Esophagus squamous epithelium (tissue), 5 donors: Measurements from ENCODE around the gene TWIST2. TPM values are rescaled to one million over a fixed set of nuclear protein-coding genes. Genes with fewer than 3 reads are reported as not detected.

Experiments used
- DNase-seq: peaks from one replicate; lab custom pipeline; 2025; lab: John Stamatoyannopoulos, UW
- H3K27ac ChIP-seq, 4 donors: fragments of 200-600 bp; sonication (generic); one replicate each; pipeline ENCODE4 v1.5.1; 2016 to 2019; ENCODE audit warnings: mild to moderate bottlenecking in 1 of 4
- H3K27me3 ChIP-seq, 4 donors: fragments of 200-600 bp; sonication (generic); 1 replicate in 3 of 4; 2 replicates in 1 of 4; pipeline versions ENCODE4 v1.5.1 to v1.6.0; 2017 to 2021; ENCODE audit warnings: antibody characterized with exemption in 1 of 4
- H3K36me3 ChIP-seq, 3 donors: fragments of 200-600 bp; sonication (generic); one replicate each; pipeline ENCODE4 v1.5.1; 2016 to 2019
- H3K4me1 ChIP-seq, 3 donors: fragments of 200-600 bp; sonication (generic); one replicate each; pipeline ENCODE4 v1.5.1; 2017 to 2019
- H3K4me3 ChIP-seq, 4 donors: fragments of 200-600 bp; sonication (generic); 1 replicate in 3 of 4; 2 replicates in 1 of 4; pipeline ENCODE4 v1.5.1; 2016 to 2019; ENCODE audit warnings: mild to moderate bottlenecking in 2 of 4, moderate library complexity in 1 of 4
- H3K9me3 ChIP-seq, 3 donors: fragments of 200-600 bp; sonication (generic); one replicate each; pipeline ENCODE4 v1.5.1; 2016 to 2019
- CTCF ChIP-seq, 6 experiments: fragments of 450-650 bp in 4 of 6; fragments of 200-600 bp in 2 of 6; sonication (generic) in 2 of 6; IDR thresholded peaks; one replicate each; pipeline ENCODE4 v1.5.1; 2016 to 2019; ENCODE audit warnings: antibody characterized with exemption in 6 of 6, mild to moderate bottlenecking in 4 of 6, moderate library complexity in 4 of 6
- POLR2A ChIP-seq, 4 donors: fragments of 450-650 bp; IDR thresholded peaks; one replicate each; pipeline ENCODE4 v1.6.1; 2017; ENCODE audit warnings: antibody characterized with exemption in 4 of 4, mild to moderate bottlenecking in 4 of 4, moderate library complexity in 3 of 4
- WGBS, 2 donors: methylation state at CpG; one replicate each; pipeline ENCODE4 v1.1.5; 2018; 5-methylcytosine and 5-hydroxymethylcytosine counted together
- intact Hi-C: fragments of 100-400 bp; cut with DNase I; formaldehyde crosslinking; loops from one replicate; pipeline ENCODE4 v1.15.0; 2022
- total RNA-seq, 4 donors: library from RNA; depleted of rRNA; stranded (reverse); fragments of >200 nt; gene quantifications; one replicate each; pipeline ENCODE4 v1.1.0, GENCODE V29; 2016
- donor health status: DM: yes; HTN: yes; CAD: no.

The TWIST2 gene
- total RNA-seq, 4 donors from 2014 or later, result 3.1 to 33.0 (median 4.9) TPM

GRCh38 chr2:238921681-238922319 lies 73.9 kb downstream of the TWIST2 start:
- no peak for TF ChIP-seq CTCF (IDR thresholded peaks at IDR 0.05)
- TF ChIP-seq POLR2A (IDR thresholded peaks at IDR 0.05), result no peak
- no peak for DNase-seq
- intact Hi-C loops, result no loop called here
- Histone ChIP-seq H3K27me3 (peaks cover 0 to 46% (median 0%) of the 10 kb centered on the region in 4 donors), H3K27ac (no peak overlapping the region), H3K36me3 (no peaks in the 10 kb centered on the region), H3K9me3 (no peaks in the 10 kb centered on the region), H3K4me1 (no peaks in the 10 kb centered on the region), H3K4me3 (no peak overlapping the region)
- 70 to 82% methylated on average over 6 to 15 of the region's 15 CpGs for WGBS, 2 donors

DNA sequence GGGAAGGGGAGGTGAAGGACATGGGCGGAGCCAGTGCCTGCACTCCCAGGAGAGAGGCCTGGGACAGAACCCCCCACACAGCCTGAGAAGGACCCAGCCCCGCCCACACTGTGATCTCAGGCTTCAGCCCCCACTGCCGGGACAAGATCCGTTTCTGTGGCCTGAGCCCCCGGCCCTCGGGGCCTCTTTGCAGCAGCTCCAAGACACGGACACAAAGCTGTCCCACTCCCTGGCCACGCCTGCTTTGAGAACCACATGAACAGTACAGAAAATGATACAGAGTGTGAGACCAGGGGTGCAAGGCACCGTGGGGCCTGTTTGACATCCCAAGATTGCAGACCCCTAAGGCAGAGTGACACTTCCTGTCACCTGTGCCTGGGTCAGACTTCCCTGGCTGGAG lies 74.5 kb downstream of the TWIST2 start:
- intact Hi-C loops, result no loop called here
- Histone ChIP-seq H3K36me3 (no peaks in the 10 kb centered on the region), H3K27ac (no peak overlapping the region), H3K4me1 (no peaks in the 10 kb centered on the region), H3K27me3 (peaks cover 0 to 50% (median 0%) of the 10 kb centered on the region in 4 donors), H3K4me3 (no peak overlapping the region), H3K9me3 (no peaks in the 10 kb centered on the region)
- WGBS, 2 donors, result 59 to 70% methylated on average over 2 to 3 of the region's 9 CpGs
- DNase-seq, result no peak
- TF ChIP-seq POLR2A (IDR thresholded peaks at IDR 0.05), result no peak
- no peak for TF ChIP-seq CTCF (IDR thresholded peaks at IDR 0.05)

- Histone ChIP-seq H3K36me3 (no peaks in the 10 kb centered on the region), H3K4me1 (peaks cover 0 to 6% (median 3%) of the 10 kb centered on the region in 3 donors), H3K9me3 (no peaks in the 10 kb centered on the region), H3K4me3 (no peak overlapping the region), H3K27ac (no peak overlapping the region), H3K27me3 (peaks cover 0 to 58% (median 0%) of the 10 kb centered on the region in 4 donors)
- TF ChIP-seq CTCF (IDR thresholded peaks at IDR 0.05) (no peak), POLR2A (IDR thresholded peaks at IDR 0.05) (no peak)
- intact Hi-C loops, result no loop called here
- DNase-seq, result no peak
- WGBS, 2 donors, result 83 to 94% methylated on average over 9 to 13 of the region's 14 CpGs
Observed at GRCh38 chr2:238924032-238924431, 76.1 kb downstream of the TWIST2 start.

DNA sequence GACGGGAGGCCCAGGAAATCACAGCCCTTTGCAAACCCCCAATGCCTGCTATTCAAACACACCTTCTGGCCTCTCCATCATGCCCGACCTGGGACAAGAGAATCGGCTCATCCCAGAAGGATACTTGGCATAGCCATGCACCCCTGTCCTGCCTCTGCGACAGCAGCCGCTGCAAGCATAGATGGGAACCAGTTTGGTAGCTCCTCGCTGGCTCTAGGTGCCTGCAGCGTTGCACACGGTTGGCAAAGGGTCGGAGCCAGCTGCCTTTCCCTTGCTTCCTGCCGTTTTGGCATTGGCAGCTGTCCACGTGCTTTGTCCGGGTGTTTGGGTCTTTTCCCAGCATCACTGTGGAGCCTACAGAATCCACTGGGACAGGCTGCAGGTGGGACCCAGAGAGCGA lies 76.9 kb downstream of the TWIST2 start:
- TF ChIP-seq CTCF (IDR thresholded peaks at IDR 0.05) (no peak), POLR2A (IDR thresholded peaks at IDR 0.05) (no peak)
- peaks cover 0 to 61% (median 0%) of the 10 kb centered on the region in 4 donors for H3K27me3 ChIP-seq
- no peaks in the 10 kb centered on the region for H3K36me3 ChIP-seq
- intact Hi-C loops, result no loop called here
- 57% methylated on average over 5 of the region's 13 CpGs; no CpG with 5 or more reads in 1 of the 2 donors for WGBS, 2 donors
- no peak overlapping the region for H3K4me3 ChIP-seq
- no peak overlapping the region for H3K27ac ChIP-seq
- no peaks in the 10 kb centered on the region for H3K9me3 ChIP-seq
- DNase-seq, result no peak
- peaks cover 0 to 9% (median 7%) of the 10 kb centered on the region in 3 donors for H3K4me1 ChIP-seq

DNA sequence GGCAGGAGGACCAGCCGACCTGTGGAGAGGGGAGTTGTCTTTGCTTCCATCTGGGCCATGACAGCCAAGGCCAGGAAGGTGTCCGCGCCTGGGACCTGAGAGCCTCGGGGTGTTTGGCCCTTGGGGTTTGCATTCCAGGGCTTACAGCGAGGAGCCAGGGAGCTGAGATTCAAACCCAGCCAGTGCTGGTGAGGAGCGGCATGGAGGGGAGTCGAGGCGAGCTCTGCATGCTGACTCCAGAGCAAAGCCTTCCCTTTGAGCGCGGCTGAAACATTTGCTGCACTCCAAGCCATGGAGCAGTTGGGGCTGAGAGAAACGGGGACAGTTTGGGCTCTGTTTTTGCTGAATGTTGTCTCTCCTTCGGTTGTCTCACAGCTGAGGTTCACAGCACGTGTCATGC lies 77.4 kb downstream of the TWIST2 start:
- Histone ChIP-seq H3K27ac (no peak overlapping the region), H3K36me3 (no peaks in the 10 kb centered on the region), H3K27me3 (peaks cover 0 to 66% (median 0%) of the 10 kb centered on the region in 4 donors), H3K4me3 (no peak overlapping the region), H3K4me1 (peaks cover 0 to 14% (median 12%) of the 10 kb centered on the region in 3 donors), H3K9me3 (no peaks in the 10 kb centered on the region)
- no peak for DNase-seq
- intact Hi-C loops, result no loop called here
- no peak for TF ChIP-seq POLR2A (IDR thresholded peaks at IDR 0.05)
- TF ChIP-seq CTCF (IDR thresholded peaks at IDR 0.05), result no peak
- 94 to 98% methylated on average over 3 to 6 of the region's 13 CpGs for WGBS, 2 donors
